ENCODE measurements around the gene CFAP58. TPM values are rescaled to one million over a fixed set of nuclear protein-coding genes. Genes with fewer than 3 reads are reported as not detected.

The CFAP58 gene
- total RNA-seq, 2 donors from 2014 or later, result 3.5 to 4.8 TPM

DNA sequence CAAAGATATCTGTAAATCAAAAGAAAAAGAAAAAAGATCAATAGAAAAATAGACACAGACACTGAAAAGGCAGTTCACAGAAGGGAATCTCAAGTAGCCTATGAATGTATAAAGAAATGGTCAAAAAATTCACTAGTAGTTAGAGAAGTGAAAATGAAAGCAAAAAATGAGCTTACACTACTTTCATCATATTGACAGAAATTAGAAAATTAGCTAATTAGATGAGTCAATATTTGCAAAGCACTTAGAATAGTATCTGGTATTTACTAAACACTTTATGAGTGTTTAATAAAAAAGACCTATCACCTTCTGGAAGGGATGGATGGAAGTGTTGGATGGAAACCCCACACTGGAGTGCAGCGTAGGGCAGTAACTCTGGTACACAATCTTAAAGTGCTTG lies 1.7 kb upstream of the CFAP58 start:
- Histone ChIP-seq H3K27ac (no peak overlapping the region), H3K9me3 (no peaks in the 10 kb centered on the region)
- TF ChIP-seq, protein P1, sequence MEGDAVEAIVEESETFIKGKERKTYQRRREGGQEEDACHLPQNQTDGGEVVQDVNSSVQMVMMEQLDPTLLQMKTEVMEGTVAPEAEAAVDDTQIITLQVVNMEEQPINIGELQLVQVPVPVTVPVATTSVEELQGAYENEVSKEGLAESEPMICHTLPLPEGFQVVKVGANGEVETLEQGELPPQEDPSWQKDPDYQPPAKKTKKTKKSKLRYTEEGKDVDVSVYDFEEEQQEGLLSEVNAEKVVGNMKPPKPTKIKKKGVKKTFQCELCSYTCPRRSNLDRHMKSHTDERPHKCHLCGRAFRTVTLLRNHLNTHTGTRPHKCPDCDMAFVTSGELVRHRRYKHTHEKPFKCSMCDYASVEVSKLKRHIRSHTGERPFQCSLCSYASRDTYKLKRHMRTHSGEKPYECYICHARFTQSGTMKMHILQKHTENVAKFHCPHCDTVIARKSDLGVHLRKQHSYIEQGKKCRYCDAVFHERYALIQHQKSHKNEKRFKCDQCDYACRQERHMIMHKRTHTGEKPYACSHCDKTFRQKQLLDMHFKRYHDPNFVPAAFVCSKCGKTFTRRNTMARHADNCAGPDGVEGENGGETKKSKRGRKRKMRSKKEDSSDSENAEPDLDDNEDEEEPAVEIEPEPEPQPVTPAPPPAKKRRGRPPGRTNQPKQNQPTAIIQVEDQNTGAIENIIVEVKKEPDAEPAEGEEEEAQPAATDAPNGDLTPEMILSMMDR (IDR thresholded peaks at IDR 0.05), result no peak

GRCh38 chr10:104359811-104360210 lies 6.2 kb downstream of the CFAP58 start:
- Histone ChIP-seq H3K4me3 (no peak overlapping the region), H3K27ac (no peak overlapping the region), H3K36me3 (no peaks in the 10 kb centered on the region), H3K27me3 (no peaks in the 10 kb centered on the region), H3K9me3 (no peaks in the 10 kb centered on the region), H3K4me1 (no peaks in the 10 kb centered on the region)
- no peak for DNase-seq (ENCODE audit: low spot score)
- TF ChIP-seq, protein P1 (IDR thresholded peaks at IDR 0.05), result no peak

More for the DNA sequence above, 1.7 kb upstream of the CFAP58 start:
- Histone ChIP-seq H3K27me3 (no peaks in the 10 kb centered on the region), H3K36me3 (no peaks in the 10 kb centered on the region), H3K4me3 (no peak overlapping the region), H3K4me1 (peaks cover 0 to 24% of the 10 kb centered on the region in 2 donors)
- no peak for DNase-seq (ENCODE audit: low spot score)

DNA sequence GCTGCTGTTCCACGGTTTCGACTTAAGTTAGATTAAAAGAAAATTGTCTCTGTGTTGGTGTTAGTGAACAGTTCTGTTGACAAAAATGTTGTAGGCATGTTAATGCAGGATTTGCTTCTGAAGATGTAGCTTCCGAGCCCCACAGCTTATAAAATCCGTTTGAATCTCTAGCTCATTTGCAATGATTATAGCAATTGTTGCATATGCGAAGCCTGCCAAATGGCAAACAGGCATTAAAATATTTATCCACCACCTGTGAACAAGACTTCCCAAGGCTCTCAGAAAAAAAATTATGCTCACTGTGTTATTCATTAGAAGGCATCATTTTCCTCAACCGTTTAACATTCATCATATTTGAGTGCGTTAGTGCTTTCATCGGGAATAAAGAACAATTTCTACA lies 14.3 kb downstream of the CFAP58 start:
- Histone ChIP-seq H3K4me3 (no peak overlapping the region), H3K9me3 (peaks cover 0 to 9% of the 10 kb centered on the region in 2 donors), H3K36me3 (no peaks in the 10 kb centered on the region), H3K4me1 (no peaks in the 10 kb centered on the region), H3K27ac (no peak overlapping the region), H3K27me3 (no peaks in the 10 kb centered on the region)
- TF ChIP-seq, protein P1 (IDR thresholded peaks at IDR 0.05), result no peak
- DNase-seq (ENCODE audit: low spot score), result no peak

- Histone ChIP-seq H3K27ac (no peak overlapping the region), H3K4me3 (no peak overlapping the region), H3K4me1 (no peaks in the 10 kb centered on the region), H3K27me3 (no peaks in the 10 kb centered on the region), H3K9me3 (peaks cover 0 to 9% of the 10 kb centered on the region in 2 donors), H3K36me3 (no peaks in the 10 kb centered on the region)
- TF ChIP-seq, protein P1 (IDR thresholded peaks at IDR 0.05), result no peak
- no peak for DNase-seq (ENCODE audit: low spot score)
These were observed 14.7 kb downstream of the CFAP58 start for GRCh38 chr10:104368381-104368780.

DNA sequence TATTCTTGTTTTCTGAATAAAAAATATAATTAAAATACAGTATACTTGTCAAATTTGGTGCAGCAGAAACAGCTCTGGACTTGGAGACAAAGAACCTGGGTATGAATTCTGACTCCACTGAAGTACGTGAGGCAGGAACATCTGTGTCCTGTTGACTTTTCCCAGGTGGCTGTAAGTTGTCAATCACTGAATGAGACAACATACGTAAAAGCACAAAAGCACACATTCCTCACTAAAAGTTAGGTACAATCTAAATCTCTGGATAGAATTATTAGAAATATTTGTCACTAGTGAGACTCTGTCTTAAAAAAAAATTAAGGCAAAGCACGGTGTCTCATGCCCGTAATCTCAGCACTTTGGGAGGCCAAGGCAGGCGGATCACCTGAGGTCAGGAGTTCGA lies 18.1 kb downstream of the CFAP58 start:
- Histone ChIP-seq H3K36me3 (no peaks in the 10 kb centered on the region), H3K4me1 (no peaks in the 10 kb centered on the region), H3K9me3 (peaks cover 0 to 9% of the 10 kb centered on the region in 2 donors), H3K27ac (no peak overlapping the region), H3K27me3 (no peaks in the 10 kb centered on the region), H3K4me3 (no peak overlapping the region)
- TF ChIP-seq, protein P1 (IDR thresholded peaks at IDR 0.05), result no peak
- DNase-seq (ENCODE audit: low spot score), result no peak

GRCh38 chr10:104374591-104374990 lies 21.0 kb downstream of the CFAP58 start:
- TF ChIP-seq, protein P1 (IDR thresholded peaks at IDR 0.05), result no peak
- no peaks in the 10 kb centered on the region for H3K4me1 ChIP-seq

More at GRCh38 chr10:104374591-104374990, 21.0 kb downstream of the CFAP58 start:
- H3K9me3 ChIP-seq, result peaks cover 0 to 9% of the 10 kb centered on the region in 2 donors
- H3K4me3 ChIP-seq, result no peak overlapping the region
- H3K36me3 ChIP-seq, result no peaks in the 10 kb centered on the region
- no peak for DNase-seq (ENCODE audit: low spot score)
- H3K27ac ChIP-seq, result no peak overlapping the region
- no peaks in the 10 kb centered on the region for H3K27me3 ChIP-seq

Measured in right atrium auricular region (tissue), 2 donors.